Measurements from ENCODE around the gene RAB5IF.
A peak's percentile ranks its signal among the peaks of the same experiment; 100 is the strongest.
"Not testable (repeated sequence)": the region's sequence is repeated elsewhere in the genome, so short reads cannot be mapped to it uniquely, and the experiment has no call there.

The RAB5IF gene

DNA sequence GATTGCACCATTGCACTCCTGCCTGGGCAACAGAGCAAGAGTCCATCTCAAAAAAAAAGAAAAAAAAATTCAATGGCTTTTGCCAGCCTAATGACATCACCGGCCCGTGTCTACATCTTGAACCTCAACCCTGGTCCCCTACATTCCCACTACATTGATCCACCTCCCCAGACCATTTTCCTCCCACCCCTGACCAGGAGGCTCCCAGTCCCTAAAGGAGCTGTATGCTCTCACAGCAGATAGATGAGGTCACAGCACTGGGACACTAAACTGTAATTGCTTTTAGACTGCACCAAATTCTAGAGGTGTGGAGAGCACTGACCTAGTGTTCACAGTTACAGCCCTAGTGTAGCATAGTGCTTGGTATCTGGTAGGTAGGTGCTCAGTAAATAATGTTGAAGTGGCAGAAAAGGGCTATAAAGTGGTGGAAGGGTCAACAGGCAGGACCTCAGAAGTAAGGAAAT lies 21.5 kb upstream of the RAB5IF start:
- H3K4me3 ChIP-seq (ENCODE audit: low read length): no peak overlapping the region
- no peak for DNase-seq (ENCODE audit: low read depth, low spot score)

GRCh38 chr20:36585410-36586125 lies 20.0 kb upstream of the RAB5IF start:
- no peak for DNase-seq (ENCODE audit: low read depth, low spot score)
- H3K4me3 ChIP-seq (ENCODE audit: low read length): no peak overlapping the region

- H3K4me3 ChIP-seq (ENCODE audit: low read length): no peak overlapping the region
- DNase-seq (ENCODE audit: low read depth, low spot score): no peak
These were observed 18.1 kb upstream of the RAB5IF start for GRCh38 chr20:36587388-36588070.

DNA sequence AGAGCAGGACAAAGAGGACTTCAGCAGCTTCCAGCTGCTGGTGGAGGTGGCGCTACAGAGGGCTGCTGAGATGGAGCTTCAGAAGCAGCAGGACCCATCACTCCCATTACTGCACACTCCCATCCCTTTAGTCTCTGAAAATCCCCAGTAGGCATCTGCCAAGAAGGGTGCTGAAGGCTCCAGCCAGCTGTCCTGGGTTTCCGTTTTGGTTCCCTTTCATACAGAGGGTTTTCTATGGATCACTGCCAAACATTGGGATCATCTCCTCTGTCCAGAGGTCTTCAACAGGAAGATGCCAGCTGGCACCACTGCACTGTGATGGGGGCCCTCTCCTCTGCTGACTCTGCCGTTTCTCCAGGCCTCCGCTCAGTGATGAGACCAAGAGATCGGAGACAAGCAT lies 14.3 kb upstream of the RAB5IF start:
- H3K4me3 ChIP-seq (ENCODE audit: low read length): no peak overlapping the region
- no peak for DNase-seq (ENCODE audit: low read depth, low spot score)

DNA sequence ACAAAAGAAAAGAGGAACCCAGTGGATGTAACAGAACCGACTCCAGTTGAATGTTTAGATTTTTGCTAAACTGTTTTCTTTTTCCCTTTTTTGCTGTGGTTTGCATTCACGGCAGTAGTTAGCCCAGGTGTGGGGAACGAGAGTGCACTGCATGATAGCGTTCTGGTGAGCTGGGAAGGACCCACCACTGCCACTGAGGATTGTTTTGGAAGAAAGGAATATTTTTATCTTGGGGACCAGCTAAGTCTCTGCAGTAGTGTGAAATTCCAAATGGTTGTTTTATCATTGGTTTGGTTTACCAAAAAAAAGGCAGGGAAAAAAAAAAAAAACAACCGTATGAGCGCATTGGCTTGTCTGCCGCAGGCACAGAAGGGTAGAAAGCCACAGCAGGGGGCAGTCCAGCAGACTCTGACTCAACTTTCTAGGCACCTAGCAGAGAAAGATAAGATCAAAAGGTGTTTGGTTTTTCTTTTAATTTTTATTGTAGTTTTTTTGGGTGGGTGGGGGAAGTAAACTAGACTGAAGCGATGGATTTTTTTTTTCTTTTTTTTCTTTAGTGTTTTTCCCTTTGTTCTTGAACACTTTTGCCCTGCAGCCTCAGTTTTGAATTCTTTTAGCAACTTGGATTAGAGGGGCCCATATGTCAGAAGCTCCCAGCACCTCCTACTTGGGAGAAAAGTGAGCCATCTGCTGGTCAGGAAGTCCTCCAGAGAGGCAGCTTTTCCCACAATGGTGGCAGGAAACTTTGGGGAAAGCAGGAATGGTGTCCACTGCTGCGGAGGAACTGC lies 13.5 kb upstream of the RAB5IF start:
- no peak overlapping the region for H3K4me3 ChIP-seq (ENCODE audit: low read length)
- DNase-seq (ENCODE audit: low read depth, low spot score): peak; percentile 60

DNA sequence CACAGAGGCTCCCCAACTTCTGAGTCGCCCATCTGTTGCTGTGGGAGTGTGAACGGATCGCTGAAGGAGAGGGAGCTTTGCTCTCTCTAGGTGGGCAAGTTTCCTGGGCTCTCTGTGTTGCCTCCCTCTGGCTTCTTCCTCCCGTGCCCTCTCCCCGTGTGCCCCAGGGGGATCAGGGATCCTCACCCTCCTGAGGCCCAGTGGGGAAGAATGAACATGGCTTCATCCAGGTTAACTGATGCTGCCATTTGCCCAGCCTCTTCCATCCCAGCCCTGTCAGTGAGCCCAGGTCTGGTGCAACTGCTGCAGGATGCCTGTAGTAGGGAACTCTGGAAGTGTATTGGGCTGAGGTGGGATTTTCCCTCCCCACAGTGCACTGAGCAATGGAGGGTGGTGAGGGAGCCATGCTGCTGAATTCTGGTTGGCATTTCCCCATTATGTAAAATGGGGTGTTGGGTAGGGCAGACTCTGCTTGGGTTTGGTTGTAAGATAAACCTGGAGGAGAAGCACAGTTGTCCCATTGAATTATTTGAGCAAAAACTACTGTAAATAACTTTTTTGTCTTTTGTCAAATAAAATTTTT lies 12.1 kb upstream of the RAB5IF start:
- no peak overlapping the region for H3K4me3 ChIP-seq (ENCODE audit: low read length)
- no peak for DNase-seq (ENCODE audit: low read depth, low spot score)

DNA sequence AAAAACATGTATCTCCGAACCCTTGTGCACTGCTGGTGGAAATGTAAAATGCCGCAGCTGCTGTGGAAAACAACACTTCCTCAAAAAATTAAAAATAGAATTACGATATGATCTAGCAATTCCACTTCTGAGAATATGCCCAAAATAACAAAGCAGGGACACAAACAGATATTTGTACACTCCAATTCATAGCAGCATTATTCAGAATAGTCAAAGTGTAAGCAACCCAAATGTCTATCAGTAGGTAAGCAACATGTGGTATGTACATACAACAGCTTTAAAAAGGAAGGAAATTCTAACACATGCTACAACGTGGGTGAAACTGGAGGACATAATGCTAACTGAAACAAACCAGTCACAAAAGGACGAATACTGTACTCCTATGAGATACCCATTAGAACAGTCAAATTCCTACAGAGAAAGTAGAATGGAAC lies 5.7 kb upstream of the RAB5IF start:
- no peak for DNase-seq (ENCODE audit: low read depth, low spot score)
- no peak overlapping the region for H3K4me3 ChIP-seq (ENCODE audit: low read length)

GRCh38 chr20:36601540-36601939 lies 4.0 kb upstream of the RAB5IF start:
- no peak overlapping the region for H3K4me3 ChIP-seq (ENCODE audit: low read length)
- DNase-seq (ENCODE audit: low read depth, low spot score): no peak

DNA sequence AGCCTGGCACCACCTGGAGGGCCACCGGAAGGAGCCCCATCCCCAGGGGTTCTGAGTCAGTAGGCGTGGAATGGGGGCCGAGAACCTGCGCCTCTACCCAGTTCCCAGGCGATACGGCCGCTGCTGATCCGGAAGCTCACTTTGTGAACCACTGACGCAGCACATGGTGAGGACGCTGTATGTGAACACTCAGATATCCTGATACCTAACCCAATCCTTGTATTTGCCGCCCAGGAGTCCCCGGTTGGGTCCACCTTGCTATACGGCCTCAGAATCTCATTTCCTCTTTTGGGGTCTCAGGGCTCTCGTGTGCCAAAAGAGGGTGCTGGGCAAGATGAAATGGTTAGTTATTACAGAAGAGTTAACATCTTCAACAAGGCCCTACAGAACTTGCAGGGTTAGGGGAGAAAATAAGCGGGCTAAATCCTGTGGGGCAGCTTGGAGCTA lies 604 bp upstream of the RAB5IF start:
- peak overlapping the region; percentile 98 for H3K4me3 ChIP-seq (ENCODE audit: low read length)
- DNase-seq (ENCODE audit: low read depth, low spot score): no peak

GRCh38 chr20:36606158-36607066 lies 833 bp downstream of the RAB5IF start:
- no peak for DNase-seq (ENCODE audit: low read depth, low spot score)
- H3K4me3 ChIP-seq (ENCODE audit: low read length): peak overlapping the region; percentile 98

GRCh38 chr20:36607586-36608387 lies 2.2 kb downstream of the RAB5IF start:
- no peak for DNase-seq (ENCODE audit: low read depth, low spot score)
- peak overlapping the region; percentile 98 for H3K4me3 ChIP-seq (ENCODE audit: low read length)

- DNase-seq (ENCODE audit: low read depth, low spot score); H3K4me3 ChIP-seq (ENCODE audit: low read length): not testable (repeated sequence)
These were observed 2.8 kb downstream of the RAB5IF start for GRCh38 chr20:36608388-36608728.

DNA sequence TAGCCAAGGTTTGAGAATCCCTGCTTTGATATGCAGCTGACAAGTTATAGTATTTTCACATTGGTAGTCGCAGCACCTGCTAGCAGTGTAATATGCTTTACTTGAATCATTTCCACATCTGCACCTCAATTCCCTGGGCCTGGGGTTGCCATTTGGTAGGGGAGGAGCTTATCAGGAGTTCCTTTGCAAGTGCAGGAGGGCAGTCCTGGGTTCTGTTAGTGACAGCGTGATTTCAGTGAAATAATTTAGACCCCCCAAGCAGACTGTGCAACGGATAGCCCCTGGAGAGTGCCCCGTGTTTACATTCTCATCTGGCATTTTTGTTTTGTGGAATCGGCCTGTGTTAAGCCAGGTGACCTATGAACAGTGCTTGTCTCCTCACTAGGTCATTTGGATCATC lies 6.0 kb downstream of the RAB5IF start:
- H3K4me3 ChIP-seq (ENCODE audit: low read length): no peak overlapping the region
- DNase-seq (ENCODE audit: low read depth, low spot score): no peak

GRCh38 chr20:36613974-36614373 lies 8.4 kb downstream of the RAB5IF start:
- no peak for DNase-seq (ENCODE audit: low read depth, low spot score)
- no peak overlapping the region for H3K4me3 ChIP-seq (ENCODE audit: low read length)

DNA sequence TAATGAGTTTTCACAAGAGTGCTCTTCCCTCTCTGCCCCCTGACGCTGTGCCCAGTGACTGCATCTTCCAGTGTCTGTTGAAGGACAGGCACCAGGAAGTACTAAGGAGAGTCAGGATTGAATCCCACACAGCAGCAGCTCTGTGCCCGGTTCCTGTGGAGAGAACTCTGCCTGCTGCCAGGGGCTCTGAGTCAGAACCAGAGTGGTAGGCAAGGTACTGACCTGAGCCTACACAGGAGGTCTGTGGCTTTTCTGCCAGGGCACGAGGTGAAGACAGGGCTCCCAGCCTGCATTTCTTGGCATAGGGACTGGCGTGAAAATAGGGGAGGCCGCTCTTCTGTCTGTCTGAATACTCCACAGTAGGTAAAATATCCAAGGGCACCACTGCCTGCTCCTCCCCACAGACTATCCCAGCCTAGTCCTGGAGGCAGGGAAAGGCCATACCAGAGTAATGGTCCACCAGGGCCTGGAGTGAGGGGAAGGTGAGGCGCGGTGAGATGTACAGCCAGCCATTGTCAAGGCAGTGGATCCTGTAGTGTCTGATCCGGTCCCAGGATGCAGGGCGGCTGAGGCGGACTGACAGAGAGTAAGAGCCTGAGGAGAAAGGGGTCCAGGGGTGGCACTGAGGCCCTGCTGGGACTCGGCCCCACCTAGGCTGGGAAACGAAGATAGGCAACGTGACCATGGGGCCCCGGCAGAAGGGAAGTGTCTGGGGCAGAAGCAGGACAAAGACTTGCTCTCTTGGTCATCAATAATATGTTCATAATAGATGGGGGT lies 9.4 kb downstream of the RAB5IF start:
- H3K4me3 ChIP-seq (ENCODE audit: low read length): no peak overlapping the region
- DNase-seq (ENCODE audit: low read depth, low spot score): no peak

GRCh38 chr20:36620917-36621316 lies 15.3 kb downstream of the RAB5IF start:
- no peak overlapping the region for H3K4me3 ChIP-seq (ENCODE audit: low read length)
- DNase-seq (ENCODE audit: low read depth, low spot score): no peak

- DNase-seq (ENCODE audit: low read depth, low spot score): no peak
- no peak overlapping the region for H3K4me3 ChIP-seq (ENCODE audit: low read length)
These were observed 17.9 kb downstream of the RAB5IF start for GRCh38 chr20:36623444-36623843.
